Sigmoid colon (tissue), 7 donors: ENCODE measurements around the gene AP3B1. TPM values are rescaled to one million over a fixed set of nuclear protein-coding genes. Genes with fewer than 3 reads are reported as not detected.

Experiments used
- DNase-seq: peaks from one replicate; pipeline ENCODE4 v3.0.0-alpha.2; 2019
- H3K27ac ChIP-seq, 4 donors: fragments of 200-600 bp; sonication (generic); one replicate each; pipeline ENCODE4 v1.5.1; 2016 to 2019; ENCODE audit warnings: mild to moderate bottlenecking in 1 of 4
- H3K27me3 ChIP-seq, 3 donors: fragments of 200-600 bp; sonication (generic); one replicate each; pipeline ENCODE4 v1.5.1; 2019; ENCODE audit warnings: mild to moderate bottlenecking in 1 of 3
- H3K36me3 ChIP-seq, 4 donors: fragments of 200-600 bp; sonication (generic); one replicate each; pipeline ENCODE4 v1.5.1; 2016 to 2019
- H3K4me1 ChIP-seq, 4 donors: fragments of 200-600 bp; sonication (generic); one replicate each; pipeline ENCODE4 v1.5.1; 2017 to 2019
- H3K4me3 ChIP-seq, 4 donors: fragments of 200-600 bp; sonication (generic); one replicate each; pipeline ENCODE4 v1.5.1; 2017 to 2019; ENCODE audit warnings: mild to moderate bottlenecking in 2 of 4, moderate library complexity in 1 of 4
- H3K9me3 ChIP-seq, 4 donors: fragments of 200-600 bp in 3 of 4; sonication (generic) in 3 of 4; one replicate each; pipeline versions ENCODE4 v1.5.1 to v1.6.1; 2013 to 2019
- CTCF ChIP-seq, 4 experiments: fragments of 450-650 bp in 3 of 4; fragments of 200-600 bp in 1 of 4; IDR thresholded peaks; one replicate each; pipeline ENCODE4 v1.5.1; 2016 to 2019; ENCODE audit warnings: antibody characterized with exemption in 4 of 4, mild to moderate bottlenecking in 3 of 4, moderate library complexity in 2 of 4
- EP300 ChIP-seq, 4 donors: sonication (generic); formaldehyde crosslinking; IDR thresholded peaks; one replicate each; pipeline ENCODE4 v1.6.1; 2017; ENCODE audit warnings: antibody characterized with exemption in 4 of 4
- POLR2A ChIP-seq, 2 donors: fragments of 450-650 bp; IDR thresholded peaks; one replicate each; pipeline ENCODE4 v1.6.1; 2016; ENCODE audit warnings: antibody characterized with exemption in 2 of 2, mild to moderate bottlenecking in 2 of 2, moderate library complexity in 2 of 2
- POLR2AphosphoS5 ChIP-seq, 4 donors: sonication (generic); formaldehyde crosslinking; IDR thresholded peaks; one replicate each; pipeline ENCODE4 v1.6.1; 2017; ENCODE audit warnings: antibody characterized with exemption in 4 of 4
- WGBS, 2 donors: extraction: QIAGEN DNeasy Blood & Tissue Kit; methylation state at CpG; one replicate each; pipeline ENCODE4 v1.1.7; 2013; 5-methylcytosine and 5-hydroxymethylcytosine counted together
- intact Hi-C: fragments of 100-400 bp; cut with DNase I; formaldehyde crosslinking; loops from one replicate; pipeline ENCODE4 v1.15.1; 2023
- polyA plus RNA-seq, 3 donors: library from polyadenylated mRNA; stranded (reverse); fragments of 200-250 nt; gene quantifications; one replicate each; pipeline ENCODE4 v1.2.3, GENCODE V29; 2013
- total RNA-seq, 4 donors: library from RNA; depleted of rRNA; stranded (reverse); fragments of >200 nt; gene quantifications; one replicate each; pipeline ENCODE4 v1.1.0, GENCODE V29; 2016
- donor health status: healthy with polysubstance abuse.
- donor health status: Bipolar disorder and iron deficiency.
- donor health status: healthy.

AP3B1 gene
- total and polyA plus RNA-seq, 7 donors: 26.8 to 48.2 (median 35.1) TPM

- TF ChIP-seq CTCF (IDR thresholded peaks at IDR 0.05): no peak
- TF ChIP-seq POLR2A (IDR thresholded peaks at IDR 0.05): no peak
- TF ChIP-seq POLR2AphosphoS5 (IDR thresholded peaks at IDR 0.05): no peak
- no peak for TF ChIP-seq EP300 (IDR thresholded peaks at IDR 0.05)
- no peaks in the 10 kb centered on the region for H3K36me3 ChIP-seq
- no peak overlapping the region for H3K4me3 ChIP-seq
- no peak overlapping the region for H3K27ac ChIP-seq
- H3K27me3 ChIP-seq: no peaks in the 10 kb centered on the region
- 97% methylated on average over 5 of the region's 5 CpGs for WGBS, 2 donors
- no peak for DNase-seq
- peaks cover 0 to 5% (median 0%) of the 10 kb centered on the region in 4 donors for H3K4me1 ChIP-seq
- H3K9me3 ChIP-seq: no peaks in the 10 kb centered on the region
- intact Hi-C loops: no loop called here
Measured at GRCh38 chr5:78279194-78279593, 15.3 kb downstream of the AP3B1 start.

- intact Hi-C loops: no loop called here
- Histone ChIP-seq H3K36me3 (no peaks in the 10 kb centered on the region), H3K9me3 (no peaks in the 10 kb centered on the region), H3K27me3 (no peaks in the 10 kb centered on the region), H3K4me3 (no peak overlapping the region), H3K4me1 (peaks cover 0 to 14% (median 5%) of the 10 kb centered on the region in 4 donors), H3K27ac (no peak overlapping the region)
- DNase-seq: no peak
- 98 to 99% methylated on average over 1 of the region's 1 CpG for WGBS, 2 donors
- TF ChIP-seq CTCF (IDR thresholded peaks at IDR 0.05) (no peak), EP300 (IDR thresholded peaks at IDR 0.05) (no peak), POLR2A (IDR thresholded peaks at IDR 0.05) (no peak), POLR2AphosphoS5 (IDR thresholded peaks at IDR 0.05) (no peak)
Measured at GRCh38 chr5:78277715-78278114, 16.8 kb downstream of the AP3B1 start.

GRCh38 chr5:78275998-78276543 lies 18.4 kb downstream of the AP3B1 start:
- no peak for TF ChIP-seq POLR2AphosphoS5 (IDR thresholded peaks at IDR 0.05)
- no peak for TF ChIP-seq EP300 (IDR thresholded peaks at IDR 0.05)
- TF ChIP-seq POLR2A (IDR thresholded peaks at IDR 0.05): no peak
- no peak for TF ChIP-seq CTCF (IDR thresholded peaks at IDR 0.05)
- Histone ChIP-seq H3K36me3 (no peaks in the 10 kb centered on the region), H3K4me1 (peaks cover 0 to 15% (median 5%) of the 10 kb centered on the region in 4 donors), H3K27ac (no peak overlapping the region), H3K27me3 (no peaks in the 10 kb centered on the region), H3K9me3 (no peaks in the 10 kb centered on the region), H3K4me3 (no peak overlapping the region)
- DNase-seq: no peak
- intact Hi-C loops: no loop called here

GRCh38 chr5:78274540-78275197 lies 19.8 kb downstream of the AP3B1 start:
- WGBS, 2 donors: 87 to 90% methylated on average over 1 of the region's 1 CpG
- Histone ChIP-seq H3K4me1 (peaks cover 0 to 15% (median 5%) of the 10 kb centered on the region in 4 donors), H3K27me3 (no peaks in the 10 kb centered on the region), H3K4me3 (no peak overlapping the region), H3K9me3 (no peaks in the 10 kb centered on the region), H3K36me3 (no peaks in the 10 kb centered on the region), H3K27ac (no peak overlapping the region)
- no peak for DNase-seq
- intact Hi-C loops: no loop called here
- no peak for TF ChIP-seq POLR2AphosphoS5 (IDR thresholded peaks at IDR 0.05)
- no peak for TF ChIP-seq CTCF (IDR thresholded peaks at IDR 0.05)
- TF ChIP-seq EP300 (IDR thresholded peaks at IDR 0.05): no peak
- no peak for TF ChIP-seq POLR2A (IDR thresholded peaks at IDR 0.05)
